H1 (cell line): Measurements from ENCODE around the gene HS6ST2. TPM values are rescaled to one million over a fixed set of nuclear protein-coding genes. Genes with fewer than 3 reads are reported as not detected.

Experiments used
- CTCF ChIA-PET: fragments of 300-600 bp; sonication (Branson Sonifier 250); formaldehyde crosslinking; loops from one replicate; lab custom pipeline; 2021; ENCODE audit not compliant: partially characterized antibody; lab: Charles Lee
- POLR2A ChIA-PET: fragments of 300-600 bp; sonication (Branson Sonifier 250); formaldehyde crosslinking; loops from one replicate; lab custom pipeline; 2021; ENCODE audit warnings: inconsistent platforms; ENCODE audit not compliant: partially characterized antibody; lab: Charles Lee
- DNase-seq, 2 experiments: peaks; one replicate each; pipeline versions ENCODE4 v3.0.0 to v3.0.0-alpha.2; 2010 to 2022; ENCODE audit warnings: low spot score in 2 of 2, low read depth in 1 of 2, mixed read lengths in 1 of 2
- FAIRE-seq: peaks from 2 replicates; lab custom pipeline; 2011; peaks lifted over from hg19 to GRCh38; lab: Jason Lieb, UNC
- H2AFZ ChIP-seq: 2 replicates; pipeline ENCODE4 v1.8.1; 2012; ENCODE audit warnings: low read length, inconsistent platforms
- H2AK5ac ChIP-seq: 2 replicates; pipeline ENCODE4 v1.6.1; 2013; ENCODE audit warnings: low read depth, low read length
- H2BK120ac ChIP-seq: replicated peaks from 2 replicates; pipeline ENCODE3; 2013; ENCODE audit warnings: low read depth, low read length, inconsistent platforms
- H2BK12ac ChIP-seq: 2 replicates; pipeline ENCODE4 v1.6.1; 2013; ENCODE audit warnings: low read depth, low read length
- H2BK15ac ChIP-seq: 2 replicates; pipeline ENCODE4 v1.6.1; 2013; ENCODE audit warnings: low read length
- H2BK20ac ChIP-seq: 2 replicates; pipeline ENCODE4 v1.6.1; 2013; ENCODE audit warnings: low read length
- H2BK5ac ChIP-seq: 2 replicates; pipeline ENCODE4 v1.6.1; 2013; ENCODE audit warnings: low read depth, low read length
- H3K14ac ChIP-seq: 2 replicates; pipeline ENCODE4 v1.6.1; 2013; ENCODE audit warnings: inconsistent platforms; ENCODE audit not compliant: insufficient read length
- H3K18ac ChIP-seq: 2 replicates; pipeline ENCODE4 v1.6.1; 2013; ENCODE audit warnings: low read length; ENCODE audit errors: extremely low read depth
- H3K23ac ChIP-seq: 2 replicates; pipeline ENCODE4 v1.6.1; 2013; ENCODE audit warnings: inconsistent platforms; ENCODE audit not compliant: insufficient read length
- H3K23me2 ChIP-seq: 2 replicates; pipeline ENCODE4 v1.6.1; 2013; ENCODE audit warnings: low read depth, low read length
- H3K27ac ChIP-seq: 2 replicates; pipeline ENCODE4 v1.6.1; 2011; ENCODE audit warnings: low read depth, low read length, inconsistent platforms
- H3K27me3 ChIP-seq, 4 experiments: replicated peaks in 1 of 4; 1 replicate in 1 of 4; 2 replicates in 3 of 4; pipeline versions ENCODE4 v1.6.1 to v1.8.1; 2011 to 2013; ENCODE audit warnings: low read length in 3 of 4, mild to moderate bottlenecking in 3 of 4, inconsistent platforms in 2 of 4, mixed read lengths in 2 of 4, moderate library complexity in 1 of 4; ENCODE audit not compliant: control insufficient read depth in 3 of 4, insufficient read depth in 3 of 4; ENCODE audit errors: extremely low read depth in 1 of 4
- H3K36me3 ChIP-seq, 4 experiments: 2 replicates each; pipeline versions ENCODE4 v1.6.1 to v1.8.1; 2011 to 2013; ENCODE audit warnings: mild to moderate bottlenecking in 4 of 4, low read length in 3 of 4, moderate library complexity in 2 of 4, control low read depth in 1 of 4, inconsistent platforms in 1 of 4; ENCODE audit not compliant: insufficient read depth in 4 of 4, control insufficient read depth in 2 of 4
- H3K4ac ChIP-seq: replicated peaks from 2 replicates; pipeline ENCODE3; 2013; ENCODE audit warnings: low read length, low read depth, mixed read lengths, inconsistent platforms; ENCODE audit not compliant: insufficient read length
- H3K4me1 ChIP-seq, 4 experiments: replicated peaks in 1 of 4; 1 replicate in 1 of 4; 2 replicates in 3 of 4; pipeline versions ENCODE4 v1.6.1 to v1.8.1; 2011 to 2013; ENCODE audit warnings: low read length in 3 of 4, inconsistent platforms in 2 of 4, mixed read lengths in 1 of 4; ENCODE audit not compliant: insufficient read depth in 4 of 4, control insufficient read depth in 3 of 4
- H3K4me2 ChIP-seq, 2 experiments: 2 replicates each; pipeline versions ENCODE4 v1.6.1 to v1.8.1; 2011 to 2013; ENCODE audit warnings: low read depth in 2 of 2, low read length in 2 of 2, control low read depth in 1 of 2, inconsistent platforms in 1 of 2, mild to moderate bottlenecking in 1 of 2; ENCODE audit not compliant: insufficient read depth in 1 of 2
- H3K4me3 ChIP-seq, 4 experiments: fragments of 200-600, 300-600 bp in 1 of 4; sonication (generic), shearing (Covaris generic), sonication (Bioruptor Twin) in 1 of 4; 2 replicates each; pipeline versions ENCODE4 v1.5.1 to v1.8.1; 2011 to 2016; ENCODE audit warnings: low read length in 4 of 4, low read depth in 3 of 4, control low read depth in 2 of 4, inconsistent platforms in 2 of 4, mild to moderate bottlenecking in 2 of 4, mixed read lengths in 1 of 4, moderate library complexity in 1 of 4; ENCODE audit not compliant: insufficient read depth in 2 of 4; ENCODE audit errors: extremely low read depth in 1 of 4
- H3K56ac ChIP-seq: replicated peaks from 2 replicates; pipeline ENCODE3; 2013; ENCODE audit warnings: low read depth, mild to moderate bottlenecking, mixed read lengths, low read length, inconsistent platforms; ENCODE audit not compliant: insufficient read length
- H3K79me1 ChIP-seq: 2 replicates; pipeline ENCODE4 v1.6.1; 2013; ENCODE audit warnings: low read depth, low read length, control low read depth
- H3K79me2 ChIP-seq, 2 experiments: 2 replicates each; pipeline versions ENCODE4 v1.6.1 to v1.8.1; 2012 to 2013; ENCODE audit warnings: low read length in 2 of 2, mild to moderate bottlenecking in 2 of 2, inconsistent platforms in 1 of 2; ENCODE audit not compliant: insufficient read depth in 2 of 2, control insufficient read depth in 1 of 2
- H3K9ac ChIP-seq, 4 experiments: replicated peaks in 1 of 4; 1 replicate in 1 of 4; 2 replicates in 3 of 4; pipeline versions ENCODE4 v1.6.1 to v1.8.1; 2011 to 2013; ENCODE audit warnings: low read depth in 3 of 4, low read length in 3 of 4, control low read depth in 2 of 4, mild to moderate bottlenecking in 2 of 4, moderate library complexity in 2 of 4, inconsistent platforms in 1 of 4; ENCODE audit errors: extremely low read depth in 1 of 4
- H3K9me3 ChIP-seq, 2 experiments: 2 replicates each; pipeline versions ENCODE4 v1.6.1 to v1.8.1; 2012 to 2013; ENCODE audit warnings: mild to moderate bottlenecking in 2 of 2, moderate library complexity in 2 of 2, control low read depth in 1 of 2, inconsistent platforms in 1 of 2, low read depth in 1 of 2, low read length in 1 of 2, mixed read lengths in 1 of 2; ENCODE audit not compliant: insufficient read depth in 2 of 2
- H4K20me1 ChIP-seq, 2 experiments: replicated peaks in 1 of 2; 2 replicates each; pipeline versions ENCODE3 to v1.8.1; 2011 to 2013; ENCODE audit warnings: inconsistent platforms in 2 of 2, low read length in 2 of 2, mild to moderate bottlenecking in 1 of 2; ENCODE audit not compliant: insufficient read depth in 2 of 2, control insufficient read depth in 1 of 2
- H4K5ac ChIP-seq: 2 replicates; pipeline ENCODE4 v1.6.1; 2013; ENCODE audit warnings: low read length, low read depth, mixed read lengths, inconsistent platforms; ENCODE audit not compliant: insufficient read length
- H4K8ac ChIP-seq: 2 replicates; pipeline ENCODE4 v1.8.0; 2013; ENCODE audit warnings: mild to moderate bottlenecking, moderate library complexity, low read length, inconsistent platforms; ENCODE audit not compliant: insufficient read depth; ENCODE audit errors: extremely low read depth
- H4K91ac ChIP-seq: replicated peaks from 2 replicates; pipeline ENCODE3; 2013; ENCODE audit warnings: low read length, mixed read lengths, inconsistent platforms; ENCODE audit not compliant: insufficient read length
- ATF2 ChIP-seq: IDR thresholded peaks from 2 replicates; pipeline ENCODE4 v1.6.1; 2012; ENCODE audit warnings: low read length, inconsistent platforms
- CBX8 ChIP-seq: fragments of 300-800, 300-1000 bp; sonication (generic); IDR thresholded peaks from 2 replicates; pipeline ENCODE4 v1.7.1; 2016; ENCODE audit warnings: low read depth, low read length, borderline replicate concordance
- EGR1 ChIP-seq: IDR thresholded peaks from 2 replicates; pipeline ENCODE4 v1.6.1; 2011; ENCODE audit warnings: low read depth, low read length, borderline replicate concordance
- KDM5A ChIP-seq: fragments of 200-600 bp; IDR thresholded peaks from 2 replicates; pipeline ENCODE4 v1.7.1; 2012; ENCODE audit warnings: mild to moderate bottlenecking, low read length, inconsistent platforms, mixed read lengths
- NANOG ChIP-seq: IDR thresholded peaks from 2 replicates; pipeline ENCODE4 v1.6.1; 2011; ENCODE audit warnings: low read length, low read depth, mild to moderate bottlenecking, inconsistent platforms; ENCODE audit not compliant: insufficient read depth, poor library complexity, severe bottlenecking
- NRF1 ChIP-seq: IDR thresholded peaks from 2 replicates; pipeline ENCODE4 v1.6.1; 2011; ENCODE audit warnings: mild to moderate bottlenecking, low read depth, low read length, improper control_type of control experiment
- RAD21 ChIP-seq, 2 experiments: IDR thresholded peaks in 1 of 2; conservative IDR thresholded peaks in 1 of 2; 2 replicates each; pipeline ENCODE4 v1.6.1; 2011; ENCODE audit warnings: low read depth in 2 of 2, low read length in 2 of 2, improper control_type of control experiment in 1 of 2, inconsistent platforms in 1 of 2, mild to moderate bottlenecking in 1 of 2, moderate library complexity in 1 of 2
- whole genome bisulfite sequencing, 2 experiments: shearing (Covaris generic) in 1 of 2; methylation state at CpG; one replicate each; pipeline versions ENCODE4 v1.1.6 to v1.1.7; 2013 to 2015; ENCODE audit warnings: low lambda C conversion rate in 2 of 2, mixed read lengths in 2 of 2, inconsistent platforms in 1 of 2, low coverage in 1 of 2, missing lambda C conversion rate in 1 of 2; ENCODE audit not compliant: insufficient replicate concordance in 2 of 2, insufficient coverage in 1 of 2, insufficient read length in 1 of 2; ENCODE audit errors: extremely low coverage in 1 of 2, missing lambda C conversion rate in 1 of 2; 5-methylcytosine and 5-hydroxymethylcytosine counted together
- polyA plus RNA-seq, 7 experiments: library from polyadenylated mRNA; depleted of rRNA in 3 of 7; stranded (reverse) in 5 of 7; unstranded in 2 of 7; fragments of >200 nt in 5 of 7; fragments of 200-250 nt in 2 of 7; gene quantifications; 1 replicate in 5 of 7; 2 replicates in 1 of 7; 4 replicates in 1 of 7; pipeline versions ENCODE4 v1.2.1 to v1.2.3, GENCODE V29; 2011 to 2013; ENCODE audit warnings: missing spikeins in 2 of 7, mixed read lengths in 2 of 7
- total RNA-seq: library from RNA; stranded (reverse); fragmentation: NEBNext Ultra II Directional; extraction: Animal tissue kit (Norgen Biotek cat#: 25700); gene quantifications from 2 replicates; pipeline ENCODE4 v1.2.1, GENCODE V29; 2021
- TF ChIP-seq, protein P1 (sequence below): IDR thresholded peaks from 2 replicates; pipeline ENCODE4 v1.6.1; 2011; ENCODE audit warnings: low read depth, mild to moderate bottlenecking, low read length; ENCODE audit not compliant: insufficient read depth

HS6ST2 gene
- total and polyA plus RNA-seq, 2 of the 8 experiments (the other 6 are each of a cell fraction or from before 2014, with no cell fraction given) = 3.9 TPM

GRCh38 chrX:132618810-132619209 lies 339.6 kb downstream of the HS6ST2 start:
- Histone ChIP-seq H2AFZ (no peak overlapping the region), H4K20me1 (no peaks in the 10 kb centered on the region), H4K8ac (no peak overlapping the region), H3K79me2 (no peaks in the 10 kb centered on the region), H4K91ac (no peak overlapping the region), H4K5ac (no peak overlapping the region), H3K23me2 (no peaks in the 10 kb centered on the region), H3K36me3 (no peaks in the 10 kb centered on the region), H2BK20ac (no peak overlapping the region), H3K18ac (no peak overlapping the region), H3K9me3 (no peaks in the 10 kb centered on the region), H3K4ac (no peak overlapping the region), H3K56ac (no peak overlapping the region), H3K4me3 (no peak overlapping the region), H3K27ac (no peak overlapping the region), H3K4me1 (no peaks in the 10 kb centered on the region), H3K79me1 (no peaks in the 10 kb centered on the region), H3K14ac (no peak overlapping the region), H2BK15ac (no peak overlapping the region), H2BK120ac (no peak overlapping the region), H3K27me3 (no peaks in the 10 kb centered on the region), H2BK12ac (no peak overlapping the region), H3K4me2 (no peak overlapping the region), H2AK5ac (no peak overlapping the region), H2BK5ac (no peak overlapping the region), H3K9ac (no peak overlapping the region), H3K23ac (no peak overlapping the region)
- DNase-seq = no peak
- TF ChIP-seq ATF2 = no peak
- TF ChIP-seq RAD21 (IDR thresholded peaks at IDR 0.05 in 1 of 2, conservative IDR thresholded peaks at IDR 0.05 in 1 of 2; ENCODE audit: low read depth in 2 of 2, low read length in 2 of 2) = no peak
- TF ChIP-seq EGR1 = no peak
- TF ChIP-seq CBX8 = no peak
- TF ChIP-seq NANOG = no peak
- no peak for TF ChIP-seq NRF1
- TF ChIP-seq KDM5A = no peak
- TF ChIP-seq, protein P1, sequence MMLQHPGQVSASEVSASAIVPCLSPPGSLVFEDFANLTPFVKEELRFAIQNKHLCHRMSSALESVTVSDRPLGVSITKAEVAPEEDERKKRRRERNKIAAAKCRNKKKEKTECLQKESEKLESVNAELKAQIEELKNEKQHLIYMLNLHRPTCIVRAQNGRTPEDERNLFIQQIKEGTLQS = no peak
- POLR2A ChIA-PET = no interaction called here
- WGBS, 2 experiments = 72% methylated on average over 3 of the region's 3 CpGs; no CpG with 5 or more reads in 1 of the 2 experiments
- no peak for FAIRE-seq
- CTCF ChIA-PET = interaction anchor here (1.0 to 1.2 kb wide), 2 partner anchors 13 to 15 kb away, joined by 3 read pairs; no protein-coding TSS in a partner anchor
